HG02678 (cell line): ENCODE data around the gene TCIRG1.
A peak's percentile ranks its signal among the peaks of the same experiment; 100 is the strongest.

ENCODE experiments used
- ATAC-seq: cut with Tn5 transposase; IDR thresholded peaks from one replicate; pipeline ENCODE4 v1.9.1; 2021; ENCODE audit warnings: mild to moderate bottlenecking, moderate library complexity; ENCODE audit not compliant: unreplicated experiment

TCIRG1 gene

GRCh38 chr11:68016904-68017817 is 21.7 kb upstream of the TCIRG1 start:
- no peak for ATAC-seq

GRCh38 chr11:68017980-68018729 is 20.7 kb upstream of the TCIRG1 start:
- no peak for ATAC-seq

- ATAC-seq: no peak
These were observed 20.1 kb upstream of the TCIRG1 start for GRCh38 chr11:68018730-68019190.

GRCh38 chr11:68019486-68019885 is 19.3 kb upstream of the TCIRG1 start:
- no peak for ATAC-seq

GRCh38 chr11:68020575-68020974 is 18.2 kb upstream of the TCIRG1 start:
- ATAC-seq: no peak

- ATAC-seq: no peak
These were observed 17.5 kb upstream of the TCIRG1 start for GRCh38 chr11:68021167-68021787.

GRCh38 chr11:68022531-68022930 is 16.3 kb upstream of the TCIRG1 start:
- ATAC-seq: no peak

- no peak for ATAC-seq
These were observed 14.3 kb upstream of the TCIRG1 start for GRCh38 chr11:68024508-68024907.

- ATAC-seq: no peak
These were observed 13.8 kb upstream of the TCIRG1 start for GRCh38 chr11:68025047-68025446.

GRCh38 chr11:68026391-68027105 is 12.3 kb upstream of the TCIRG1 start:
- ATAC-seq: no peak

GRCh38 chr11:68027667-68028066 is 11.2 kb upstream of the TCIRG1 start:
- ATAC-seq: no peak

- ATAC-seq: no peak
These were observed 9.9 kb upstream of the TCIRG1 start for GRCh38 chr11:68028802-68029545.

- peak; percentile 98 for ATAC-seq
These were observed 8.3 kb upstream of the TCIRG1 start, which contains the start of gene NDUFS8 for GRCh38 chr11:68030318-68031143. NDUFS8 (plus strand) TSS chr11:68030681; CDS start chr11:68032152, 1,471 bp downstream.

GRCh38 chr11:68031144-68031464 is 7.7 kb upstream of the TCIRG1 start:
- no peak for ATAC-seq

- ATAC-seq: no peak
These were observed 6.8 kb upstream of the TCIRG1 start for GRCh38 chr11:68032003-68032402.

- ATAC-seq: no peak
These were observed 5.7 kb upstream of the TCIRG1 start for GRCh38 chr11:68032997-68033707.

GRCh38 chr11:68033708-68034045 is 5.1 kb upstream of the TCIRG1 start:
- no peak for ATAC-seq

- no peak for ATAC-seq
These were observed 3.5 kb upstream of the TCIRG1 start for GRCh38 chr11:68035266-68035876.
